Fibroblast of skin of left quadriceps (primary cell): ENCODE data around the gene EVI5L.
"Not testable (repeated sequence)": the region's sequence is repeated elsewhere in the genome, so short reads cannot be mapped to it uniquely, and the experiment has no call there.

Experiments
- DNase-seq, 2 experiments: peaks; one replicate each; pipeline ENCODE4 v3.0.0-alpha.2; 2013; ENCODE audit warnings: low read depth in 2 of 2

The EVI5L gene

GRCh38 chr19:7816040-7816439, 14.0 kb upstream of the EVI5L start:
- not testable (repeated sequence) for DNase-seq

GRCh38 chr19:7817801-7818200, 12.2 kb upstream of the EVI5L start:
- no peak for DNase-seq

- no peak for DNase-seq
These were observed 11.2 kb upstream of the EVI5L start for GRCh38 chr19:7818806-7819205.

GRCh38 chr19:7819337-7819736, 10.7 kb upstream of the EVI5L start:
- DNase-seq, result no peak

GRCh38 chr19:7820588-7820987, 9.4 kb upstream of the EVI5L start:
- DNase-seq, result no peak

- DNase-seq, result no peak
These were observed 7.0 kb upstream of the EVI5L start for GRCh38 chr19:7822910-7823515.

GRCh38 chr19:7823686-7824301, 6.2 kb upstream of the EVI5L start:
- DNase-seq, result no peak

GRCh38 chr19:7829166-7829520, 875 bp upstream of the EVI5L start:
- no peak for DNase-seq

- DNase-seq, result no peak
These were observed 304 bp downstream of the EVI5L start for GRCh38 chr19:7830272-7830771.

GRCh38 chr19:7830823-7831222, 805 bp downstream of the EVI5L start:
- DNase-seq, result no peak

GRCh38 chr19:7831452-7831851, 1.4 kb downstream of the EVI5L start:
- DNase-seq, result no peak

GRCh38 chr19:7832009-7832408, 2.0 kb downstream of the EVI5L start:
- DNase-seq, result no peak

- no peak for DNase-seq
These were observed 2.8 kb downstream of the EVI5L start for GRCh38 chr19:7832781-7833180.

GRCh38 chr19:7833225-7834099, 3.4 kb downstream of the EVI5L start:
- no peak for DNase-seq

GRCh38 chr19:7839476-7839875, 9.5 kb downstream of the EVI5L start:
- no peak for DNase-seq

- no peak for DNase-seq
These were observed 10.6 kb downstream of the EVI5L start for GRCh38 chr19:7840629-7841028.

GRCh38 chr19:7841751-7842660, 12.0 kb downstream of the EVI5L start:
- no peak for DNase-seq

- no peak for DNase-seq
These were observed 12.8 kb downstream of the EVI5L start for GRCh38 chr19:7842661-7843294.

- DNase-seq, result no peak
These were observed 13.5 kb downstream of the EVI5L start for GRCh38 chr19:7843521-7843920.

- DNase-seq, result no peak
These were observed 14.4 kb downstream of the EVI5L start for GRCh38 chr19:7844405-7844804.

- no peak for DNase-seq
These were observed 14.9 kb downstream of the EVI5L start for GRCh38 chr19:7844951-7845350.
